GM12801 (cell line): Measurements from ENCODE around the gene TEX13A.

ENCODE experiments used
- TF ChIP-seq, protein P1 (sequence below): IDR thresholded peaks from one replicate; pipeline ENCODE4 v1.5.1; 2011; ENCODE audit warnings: control low read depth; ENCODE audit not compliant: insufficient read length; ENCODE audit errors: extremely low read depth

Gene TEX13A

DNA sequence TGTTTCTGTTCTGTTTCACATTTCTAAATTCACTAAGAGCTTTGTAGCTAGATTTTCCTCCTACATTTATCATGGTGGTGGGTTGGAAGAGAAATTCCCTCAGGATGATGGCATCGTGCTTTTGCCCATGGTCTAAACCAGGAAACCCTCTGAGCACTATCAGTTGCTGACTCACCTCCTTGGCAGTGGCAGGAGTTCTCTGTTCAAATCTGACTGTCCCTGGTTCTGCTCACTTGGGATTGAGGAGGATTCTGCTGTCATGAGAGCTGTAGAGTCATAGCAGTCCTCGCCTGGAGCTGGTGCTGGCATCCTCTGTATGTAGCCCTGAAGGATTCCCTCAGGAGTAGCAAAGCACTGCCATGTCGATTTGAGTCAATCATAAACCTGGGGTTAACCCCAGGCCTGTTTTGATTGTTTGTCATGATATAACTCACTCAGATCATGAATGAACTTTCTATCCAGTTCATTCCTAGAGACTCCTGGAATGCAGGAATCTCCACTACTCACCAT lies 9.4 kb downstream of the TEX13A start:
- TF ChIP-seq, protein P1, sequence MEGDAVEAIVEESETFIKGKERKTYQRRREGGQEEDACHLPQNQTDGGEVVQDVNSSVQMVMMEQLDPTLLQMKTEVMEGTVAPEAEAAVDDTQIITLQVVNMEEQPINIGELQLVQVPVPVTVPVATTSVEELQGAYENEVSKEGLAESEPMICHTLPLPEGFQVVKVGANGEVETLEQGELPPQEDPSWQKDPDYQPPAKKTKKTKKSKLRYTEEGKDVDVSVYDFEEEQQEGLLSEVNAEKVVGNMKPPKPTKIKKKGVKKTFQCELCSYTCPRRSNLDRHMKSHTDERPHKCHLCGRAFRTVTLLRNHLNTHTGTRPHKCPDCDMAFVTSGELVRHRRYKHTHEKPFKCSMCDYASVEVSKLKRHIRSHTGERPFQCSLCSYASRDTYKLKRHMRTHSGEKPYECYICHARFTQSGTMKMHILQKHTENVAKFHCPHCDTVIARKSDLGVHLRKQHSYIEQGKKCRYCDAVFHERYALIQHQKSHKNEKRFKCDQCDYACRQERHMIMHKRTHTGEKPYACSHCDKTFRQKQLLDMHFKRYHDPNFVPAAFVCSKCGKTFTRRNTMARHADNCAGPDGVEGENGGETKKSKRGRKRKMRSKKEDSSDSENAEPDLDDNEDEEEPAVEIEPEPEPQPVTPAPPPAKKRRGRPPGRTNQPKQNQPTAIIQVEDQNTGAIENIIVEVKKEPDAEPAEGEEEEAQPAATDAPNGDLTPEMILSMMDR: no peak

DNA sequence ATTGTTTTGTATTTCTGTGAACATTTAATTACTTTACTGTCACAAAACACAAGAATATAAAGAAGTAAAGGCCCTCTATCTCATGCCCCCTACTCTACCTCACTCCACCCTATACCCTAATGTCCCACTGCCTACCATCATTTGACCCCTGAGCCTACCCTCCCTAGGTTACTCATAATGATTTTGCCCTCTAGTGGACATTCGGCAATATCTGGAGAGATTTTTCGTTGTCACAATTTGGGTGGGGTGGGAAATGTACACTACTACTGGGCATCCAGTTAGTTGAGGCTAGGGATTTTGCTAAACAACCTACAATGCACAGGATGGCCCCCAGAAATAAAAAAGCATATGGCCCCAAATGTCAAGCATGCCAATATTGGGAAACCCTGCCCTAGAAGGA lies 10.2 kb downstream of the TEX13A start:
- TF ChIP-seq, protein P1: no peak

DNA sequence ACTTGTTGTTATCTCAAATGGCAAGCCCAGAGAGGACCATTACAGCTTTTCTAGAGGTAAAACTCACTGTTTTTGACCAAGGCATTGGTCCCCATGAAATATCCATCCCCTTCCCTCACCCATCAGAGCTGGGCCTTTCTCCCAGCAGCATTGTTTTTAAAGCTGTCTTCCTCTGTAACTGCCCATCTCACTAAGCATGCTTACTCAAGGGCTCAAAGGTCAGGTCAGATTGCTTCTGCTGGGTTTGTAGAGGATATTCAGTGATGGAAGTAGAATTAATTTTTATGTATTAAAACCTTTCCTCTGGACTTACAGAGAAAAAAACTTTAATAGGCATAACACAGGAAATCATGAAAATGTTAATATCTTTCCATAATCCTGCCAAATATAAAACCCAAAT lies 11.1 kb downstream of the TEX13A start:
- TF ChIP-seq, protein P1: no peak

DNA sequence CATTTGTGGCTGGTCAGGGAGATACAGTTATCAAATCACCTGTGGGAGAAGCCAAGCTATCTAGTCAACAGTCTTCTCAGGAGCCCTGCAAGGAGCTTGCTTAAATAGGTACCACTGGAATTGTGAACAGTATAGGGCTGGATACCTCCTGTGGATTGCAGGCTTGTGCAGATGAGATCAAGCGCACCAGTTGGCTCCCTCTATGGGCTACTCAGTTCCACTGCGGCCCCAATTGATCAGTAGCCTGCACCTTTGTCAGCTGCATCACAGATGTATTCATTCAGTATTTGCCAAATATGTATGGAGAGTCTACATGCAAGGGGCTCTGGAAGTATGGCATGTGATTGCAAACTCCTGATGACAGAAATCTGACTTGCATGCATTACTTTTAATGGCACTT lies 28.6 kb downstream of the TEX13A start:
- TF ChIP-seq, protein P1: no peak

DNA sequence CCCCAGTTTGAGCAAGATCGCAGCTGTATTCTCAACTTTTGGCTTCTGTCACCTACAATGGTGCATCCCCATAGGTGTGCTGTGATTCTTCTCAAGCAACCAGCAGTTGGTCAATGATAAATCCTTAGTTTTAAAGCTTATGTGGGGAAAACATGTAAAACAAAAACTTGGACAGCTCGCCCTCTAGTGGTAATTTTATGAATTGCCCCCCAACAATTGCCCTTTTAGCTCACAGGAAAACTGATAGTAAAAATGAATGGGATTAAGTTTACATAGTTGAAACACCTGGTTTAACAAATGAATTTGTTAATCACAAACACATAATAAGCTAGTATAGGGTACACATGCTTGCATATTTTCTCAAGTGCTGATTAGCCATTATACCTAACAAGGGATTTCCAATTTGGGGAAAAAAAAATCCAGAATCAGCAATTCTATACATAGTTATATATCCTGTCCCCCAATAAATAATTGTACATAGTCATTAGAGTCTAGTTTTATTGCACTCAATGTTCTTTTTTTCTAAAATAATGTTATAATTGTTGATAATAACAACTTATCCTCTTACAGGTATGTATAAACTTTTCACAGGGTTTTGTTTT lies 30.1 kb downstream of the TEX13A start:
- TF ChIP-seq, protein P1: no peak

DNA sequence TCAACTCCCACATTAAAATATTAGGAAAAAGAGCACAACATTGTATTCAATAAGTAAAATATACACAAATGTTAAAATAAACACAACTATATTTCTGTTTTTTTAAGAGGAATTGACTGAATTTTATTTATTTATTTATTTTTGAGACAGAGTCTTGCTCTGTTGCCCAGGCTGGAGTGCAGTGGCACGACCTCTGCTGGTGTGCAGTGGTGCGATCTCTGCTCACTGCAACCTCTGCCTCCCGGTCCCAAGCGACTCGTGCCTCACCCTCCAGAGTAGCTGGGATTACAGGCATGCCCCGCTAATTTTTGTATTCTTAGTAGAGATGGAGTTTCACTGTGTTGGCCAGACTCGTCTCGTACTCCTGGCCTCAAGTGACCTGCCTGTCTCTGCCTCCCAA lies 31.4 kb downstream of the TEX13A start:
- TF ChIP-seq, protein P1: no peak

DNA sequence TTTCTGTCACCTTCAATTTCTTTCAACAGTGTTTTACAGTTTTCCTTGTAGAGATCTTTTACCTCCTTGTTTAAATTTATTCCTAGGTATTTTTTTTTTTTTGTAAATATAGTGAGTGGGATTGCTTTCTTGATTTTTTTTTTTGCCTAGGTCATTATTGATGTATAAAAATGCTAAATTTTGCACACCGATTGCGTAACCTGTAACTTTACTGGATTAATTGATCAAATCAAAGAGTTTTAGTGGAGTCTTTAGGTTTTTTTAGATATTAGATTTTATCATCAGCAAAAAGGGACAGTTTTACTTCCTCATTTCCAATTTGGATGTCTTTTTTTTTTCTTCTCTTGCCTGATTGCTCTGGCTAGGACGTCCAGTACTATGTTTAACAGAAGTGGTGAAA lies 40.9 kb downstream of the TEX13A start:
- TF ChIP-seq, protein P1: no peak
